HG03469 (cell line): ENCODE measurements around the gene PHF19.

Experiments
- ATAC-seq: cut with Tn5 transposase; IDR thresholded peaks from one replicate; pipeline ENCODE4 v1.9.1; 2021; ENCODE audit warnings: mild to moderate bottlenecking, moderate library complexity, moderate number of reproducible peaks; ENCODE audit not compliant: unreplicated experiment

PHF19 gene

DNA sequence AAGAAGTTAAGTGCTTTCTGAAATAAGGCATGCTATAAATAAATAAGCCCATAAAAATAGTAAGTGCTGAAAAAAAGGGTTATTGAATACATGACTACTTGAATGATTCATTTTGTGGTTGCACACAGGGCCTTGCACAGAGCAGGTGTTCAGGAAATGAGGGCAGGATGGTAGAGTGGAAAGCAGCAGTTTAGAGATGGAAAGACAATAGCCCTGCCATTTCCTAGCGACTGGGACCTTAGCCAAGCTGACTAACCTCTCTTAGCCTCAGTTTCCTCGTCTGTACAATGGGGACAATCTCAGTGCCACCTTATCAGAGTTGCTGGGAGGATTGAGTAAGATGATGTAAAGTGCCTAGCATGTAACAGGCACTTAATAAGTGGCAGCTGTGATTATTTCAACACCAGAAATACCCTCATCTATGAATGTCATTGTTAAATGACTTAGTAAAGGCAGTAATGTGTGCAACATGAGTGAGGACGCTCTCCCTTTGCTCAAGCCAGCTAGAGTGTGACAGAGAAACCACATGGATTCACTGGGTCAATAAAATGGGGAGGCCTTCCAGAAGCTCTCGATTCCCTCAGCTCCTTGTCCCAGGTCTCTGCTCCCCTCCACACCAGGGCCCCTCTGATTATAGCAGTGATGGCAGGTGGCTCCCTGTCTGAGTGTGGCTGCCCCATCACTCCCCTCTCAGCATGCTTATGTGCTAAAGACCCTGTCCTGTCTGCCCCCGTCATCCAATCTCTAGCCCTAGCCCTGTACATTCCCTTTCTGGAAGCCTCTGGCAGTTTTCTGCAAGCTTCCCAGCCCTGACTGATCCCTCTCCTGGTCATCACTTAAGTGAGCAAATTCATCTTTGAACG, 16.0 kb upstream of the PHF19 start:
- ATAC-seq: peak; percentile 47

DNA sequence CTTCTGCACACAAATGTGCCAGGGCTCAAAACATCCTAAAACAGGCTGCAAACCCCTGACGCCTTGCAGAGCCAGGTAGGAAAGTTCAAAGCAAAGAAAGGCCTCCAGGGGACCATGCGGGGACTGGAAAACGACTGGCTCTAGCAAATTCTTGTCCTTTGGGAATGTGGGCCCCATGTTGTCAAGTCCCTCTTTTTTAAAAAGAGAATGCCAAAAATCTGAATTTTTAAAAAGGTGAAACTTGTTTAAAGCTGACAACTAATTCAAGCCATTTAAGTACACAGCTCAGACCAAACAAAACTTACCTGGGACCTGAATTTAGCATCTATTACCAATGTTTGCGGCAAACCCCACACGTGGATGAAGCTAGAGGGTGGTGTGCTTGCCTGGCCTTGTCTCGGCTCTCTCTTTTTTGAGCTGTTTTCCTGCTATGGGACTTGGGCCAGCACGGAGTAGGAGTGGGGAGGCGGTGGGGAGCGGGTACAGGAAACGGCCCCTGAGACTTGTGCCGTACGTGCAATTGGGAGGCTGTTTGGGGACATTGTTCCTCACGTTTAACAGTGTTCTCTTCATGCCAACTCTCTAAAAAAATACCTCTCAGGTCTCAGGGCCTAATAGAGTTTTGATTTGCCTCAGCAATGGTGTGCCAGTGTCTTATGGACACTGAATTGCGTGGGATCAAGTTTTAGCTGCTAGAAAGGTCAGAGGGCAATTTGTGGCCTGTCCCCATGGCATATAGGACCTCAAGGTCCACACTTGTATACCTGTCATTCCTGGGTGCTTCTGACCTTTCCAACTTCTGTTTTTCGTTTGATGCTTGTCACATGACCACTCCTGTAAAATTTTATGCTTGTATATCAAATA, 15.1 kb upstream of the PHF19 start:
- peak; percentile 17 for ATAC-seq

DNA sequence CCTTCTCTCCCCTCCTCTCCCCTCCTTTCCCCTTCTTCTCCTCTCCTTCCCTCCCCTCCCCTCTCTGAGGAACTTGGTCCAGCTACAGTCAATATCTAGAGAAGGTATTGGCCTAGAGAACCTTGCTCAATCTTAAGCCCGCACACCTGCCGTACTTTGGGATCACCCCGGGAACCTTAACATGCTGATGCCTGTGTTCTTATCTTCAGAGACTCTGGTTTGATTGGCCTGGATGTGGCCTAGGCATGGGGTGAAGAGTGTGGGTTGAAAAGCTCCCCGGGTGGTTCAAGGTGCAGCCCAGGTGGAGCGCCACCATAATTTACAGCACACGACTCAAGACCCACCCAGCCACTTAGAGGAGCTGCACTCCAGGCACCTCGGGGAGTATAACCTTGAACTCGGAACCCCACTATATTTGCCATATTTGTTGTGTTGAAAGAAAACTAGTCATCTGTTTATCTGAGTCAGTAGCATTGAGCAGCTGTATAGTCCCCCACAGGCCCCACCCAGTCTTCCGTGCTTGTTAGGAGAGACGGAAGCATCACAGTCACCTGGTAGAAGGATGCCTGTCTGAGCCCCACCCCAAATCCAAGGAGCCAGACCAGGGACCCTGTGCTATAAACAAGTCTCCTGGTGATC, 14.4 kb upstream of the PHF19 start:
- ATAC-seq: no peak

DNA sequence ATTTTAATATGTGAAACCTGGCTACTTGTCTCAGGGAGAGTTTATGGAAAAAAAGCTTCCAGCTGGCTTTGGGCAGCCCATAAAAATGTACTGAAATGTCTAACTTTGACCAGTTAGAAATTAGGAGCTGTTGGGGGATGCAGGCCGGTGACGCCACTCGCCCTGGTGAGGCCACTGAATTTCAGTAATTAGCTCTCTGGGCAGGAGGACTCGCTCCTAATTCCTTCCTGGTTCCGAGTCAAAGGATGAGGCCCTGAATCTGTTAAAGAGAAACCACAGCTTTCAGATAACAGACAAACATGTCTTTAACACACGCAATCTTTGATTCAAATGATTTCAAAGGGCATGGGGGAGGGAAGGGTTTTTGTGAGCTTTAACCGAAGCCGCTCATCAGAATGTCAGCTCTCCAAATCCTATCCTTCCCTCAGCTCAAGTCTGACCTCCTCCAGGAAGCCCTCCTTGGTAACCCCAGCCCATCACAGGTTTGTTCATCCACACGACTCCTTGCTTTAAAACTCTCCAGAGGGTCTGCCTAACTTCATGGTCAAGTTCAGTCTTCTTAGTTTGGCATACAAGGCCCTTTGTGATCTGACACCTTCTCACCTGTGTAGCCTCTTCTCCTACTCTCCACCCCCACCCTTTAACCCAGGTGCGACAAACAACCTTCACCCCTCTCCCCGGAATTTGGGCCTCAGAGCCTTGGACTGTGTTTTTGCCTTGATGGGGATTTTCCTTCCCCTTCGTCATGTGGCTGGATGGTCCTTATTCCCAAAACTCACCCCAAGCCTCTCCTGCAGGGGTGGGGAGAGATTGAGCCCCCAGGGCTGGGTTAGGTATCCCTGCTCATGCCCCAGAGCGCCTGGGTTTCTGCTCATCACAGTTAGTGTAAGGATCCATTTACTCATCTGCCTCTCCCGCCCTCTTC, 13.6 kb upstream of the PHF19 start:
- no peak for ATAC-seq

DNA sequence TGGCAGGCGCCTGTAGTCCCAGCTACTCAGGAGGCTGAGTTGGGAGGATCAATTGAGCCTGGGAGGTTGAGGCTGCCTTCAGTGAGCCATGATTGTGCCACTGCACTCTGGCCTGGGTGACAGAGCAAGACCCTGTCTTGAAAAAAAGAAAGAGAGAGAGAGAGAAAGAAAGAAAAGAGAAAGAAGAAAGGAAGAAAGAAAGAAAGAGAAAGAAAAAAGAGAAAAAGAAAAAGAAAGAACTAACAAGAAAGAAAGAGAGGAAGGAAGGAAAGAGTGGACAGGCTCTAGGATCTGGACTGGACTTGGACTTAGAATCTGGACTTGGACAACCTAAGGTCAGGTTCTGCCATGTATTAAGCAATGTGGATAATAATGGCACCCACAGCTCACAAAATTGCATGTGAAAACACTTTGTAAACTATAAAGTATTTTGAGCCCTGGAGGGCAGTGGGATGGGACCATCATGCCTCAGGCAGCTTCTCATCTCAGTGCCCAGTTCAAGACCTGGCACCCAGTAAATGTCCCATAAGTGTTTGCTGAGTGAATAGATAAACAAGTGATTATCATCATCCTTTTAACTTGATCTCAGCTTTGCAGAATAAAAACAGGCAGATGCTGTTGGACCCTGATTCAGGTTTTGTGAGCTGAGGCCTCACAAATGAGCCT, 12.8 kb upstream of the PHF19 start:
- ATAC-seq: no peak

DNA sequence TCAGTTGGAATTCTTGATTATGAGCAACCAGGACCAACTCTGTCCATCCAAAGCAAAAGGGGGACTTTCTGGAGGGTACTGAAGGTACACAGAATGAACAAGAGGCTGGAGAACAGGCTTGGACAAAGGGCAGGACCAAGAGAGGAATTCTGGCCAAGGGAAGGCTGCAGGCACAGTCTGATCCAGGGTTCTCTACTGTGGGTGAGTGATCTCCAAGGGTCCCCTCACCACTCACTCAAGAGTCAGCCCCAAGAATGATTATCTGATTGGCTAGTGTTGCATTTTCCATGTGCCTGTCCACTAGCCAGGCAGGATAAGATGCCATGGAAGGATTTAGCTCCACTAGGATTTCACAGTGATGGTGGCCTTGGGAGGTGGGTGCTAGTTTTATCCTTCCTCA, 11.6 kb upstream of the PHF19 start:
- no peak for ATAC-seq

DNA sequence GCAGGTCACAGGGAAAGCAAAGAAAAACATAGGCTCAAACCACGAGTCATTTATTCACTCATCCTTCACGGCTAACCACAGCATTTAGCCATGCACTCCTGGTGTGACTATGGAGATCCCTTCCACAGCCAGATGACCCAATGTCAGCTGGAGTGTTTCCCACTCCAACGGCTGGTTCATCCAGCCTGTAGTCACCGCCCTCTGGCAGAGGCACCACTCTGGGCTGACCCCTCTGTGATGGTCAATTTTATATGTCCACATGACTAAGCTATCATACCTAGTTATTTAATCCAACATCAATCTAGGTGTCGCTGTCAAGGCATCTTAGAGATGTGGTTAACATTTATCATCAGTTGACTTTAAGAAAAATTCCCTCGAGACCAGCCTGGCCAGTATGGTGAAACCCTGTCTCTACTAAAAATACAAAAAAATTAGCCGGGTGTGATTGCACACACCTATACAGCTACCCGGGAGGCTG, 9.5 kb upstream of the PHF19 start:
- no peak for ATAC-seq

DNA sequence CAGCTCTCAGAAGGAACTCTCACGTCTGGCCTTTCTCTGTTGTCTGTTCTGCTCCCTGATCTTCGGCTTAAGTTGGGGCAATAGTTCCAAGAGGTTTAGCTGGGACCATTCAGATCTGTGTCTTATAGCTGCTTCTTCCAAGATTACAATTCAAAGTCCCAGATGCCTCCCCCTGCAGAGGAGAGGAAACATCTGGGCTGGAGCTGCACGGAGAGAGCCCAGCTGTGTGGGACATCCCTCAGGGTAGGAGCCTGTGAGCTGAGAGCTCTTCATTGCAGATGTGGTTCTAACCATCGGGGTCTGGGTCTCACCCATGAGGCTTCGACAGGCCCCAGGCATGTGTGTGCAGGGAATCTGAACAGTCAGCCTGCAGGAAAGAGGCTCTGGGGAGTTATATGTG, 9.0 kb upstream of the PHF19 start:
- ATAC-seq: no peak

DNA sequence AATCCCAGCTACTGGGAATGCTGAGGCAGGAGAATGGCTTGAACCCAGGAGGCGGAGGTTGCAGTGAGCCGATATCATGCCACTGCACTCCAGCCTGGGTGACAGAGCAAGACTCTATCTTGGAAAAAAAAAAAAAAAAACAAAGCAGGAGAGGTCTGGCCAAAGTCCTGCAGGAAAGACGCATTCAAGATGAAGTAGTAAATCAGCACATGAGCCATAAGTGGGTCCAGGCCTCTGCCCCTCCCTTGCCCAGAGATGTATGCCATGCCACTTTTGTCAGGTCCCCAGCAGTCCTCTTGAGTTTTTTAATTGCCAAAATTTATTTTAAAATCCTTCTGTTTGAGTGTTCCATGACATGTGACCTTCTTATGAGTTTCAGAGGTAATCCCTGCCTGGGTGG, 8.5 kb upstream of the PHF19 start:
- ATAC-seq: no peak

DNA sequence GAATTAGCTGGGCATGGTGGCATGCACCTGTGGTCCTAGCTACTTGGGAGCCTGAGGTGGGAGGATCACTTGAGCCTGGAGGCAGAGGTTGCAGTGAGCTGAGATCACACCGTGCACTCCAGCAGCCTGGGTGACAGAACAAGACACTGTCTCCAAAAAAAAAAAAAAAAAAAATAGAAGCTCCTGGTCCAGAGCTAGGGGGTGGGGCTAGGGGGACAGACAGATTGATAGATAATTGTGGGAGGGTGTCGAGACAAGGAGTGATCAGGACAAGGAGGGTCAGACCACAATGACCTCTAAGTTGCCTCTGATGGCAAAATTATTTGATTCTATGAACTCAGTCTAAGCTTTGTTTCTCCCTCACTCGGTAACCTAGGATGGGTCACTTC, 6.6 kb upstream of the PHF19 start:
- ATAC-seq: no peak

DNA sequence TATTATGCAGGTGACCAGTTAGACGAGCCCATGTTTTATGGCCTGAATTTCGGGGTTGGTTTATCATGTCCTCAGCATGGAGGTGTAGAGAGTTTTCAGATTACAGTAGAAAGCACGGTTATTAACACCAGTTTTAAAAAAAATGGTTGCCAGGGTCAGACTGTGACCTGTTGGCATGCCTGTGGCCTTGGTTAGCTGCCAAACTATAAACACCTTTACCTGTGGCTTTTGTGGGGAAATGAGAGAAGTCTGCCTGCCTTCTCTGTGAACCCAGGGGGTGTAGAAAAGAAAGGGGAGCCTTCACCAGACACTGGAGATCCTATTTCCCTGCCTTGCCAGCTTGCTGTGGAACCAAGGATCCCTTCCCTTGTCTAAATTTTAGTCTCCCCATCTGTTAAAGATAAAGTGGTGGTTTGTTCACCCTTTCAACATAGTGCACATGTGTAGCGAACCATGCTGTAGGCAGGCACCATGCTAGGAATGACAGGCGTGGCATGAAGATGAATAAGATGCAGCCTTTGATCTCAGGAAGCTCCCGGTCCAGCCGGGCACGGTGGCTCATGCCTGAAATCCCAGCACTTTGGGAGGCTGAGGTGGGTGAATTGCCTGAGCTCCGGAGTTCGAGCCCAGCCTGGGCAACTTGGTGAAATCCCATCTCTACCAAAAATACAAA, 6.1 kb upstream of the PHF19 start:
- ATAC-seq: no peak

DNA sequence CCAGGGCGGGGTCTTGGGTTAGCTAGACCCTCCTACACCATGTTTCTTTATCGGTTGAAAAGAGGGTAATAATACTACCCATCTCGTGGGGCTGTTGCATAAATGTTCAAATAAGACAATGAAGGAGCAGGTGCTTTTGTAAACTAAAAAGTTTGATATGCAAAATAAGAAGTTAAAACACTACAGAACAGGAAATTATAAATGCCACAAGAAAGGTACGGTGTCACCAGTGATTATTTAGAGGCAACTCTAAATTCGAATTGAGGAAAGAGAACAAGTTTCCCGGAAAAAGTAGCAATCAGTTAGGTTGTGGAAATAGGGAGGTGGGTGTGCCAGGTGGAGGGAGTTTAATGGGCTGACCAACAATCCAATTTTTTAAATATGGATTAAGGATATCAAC, 2.5 kb upstream of the PHF19 start:
- no peak for ATAC-seq

DNA sequence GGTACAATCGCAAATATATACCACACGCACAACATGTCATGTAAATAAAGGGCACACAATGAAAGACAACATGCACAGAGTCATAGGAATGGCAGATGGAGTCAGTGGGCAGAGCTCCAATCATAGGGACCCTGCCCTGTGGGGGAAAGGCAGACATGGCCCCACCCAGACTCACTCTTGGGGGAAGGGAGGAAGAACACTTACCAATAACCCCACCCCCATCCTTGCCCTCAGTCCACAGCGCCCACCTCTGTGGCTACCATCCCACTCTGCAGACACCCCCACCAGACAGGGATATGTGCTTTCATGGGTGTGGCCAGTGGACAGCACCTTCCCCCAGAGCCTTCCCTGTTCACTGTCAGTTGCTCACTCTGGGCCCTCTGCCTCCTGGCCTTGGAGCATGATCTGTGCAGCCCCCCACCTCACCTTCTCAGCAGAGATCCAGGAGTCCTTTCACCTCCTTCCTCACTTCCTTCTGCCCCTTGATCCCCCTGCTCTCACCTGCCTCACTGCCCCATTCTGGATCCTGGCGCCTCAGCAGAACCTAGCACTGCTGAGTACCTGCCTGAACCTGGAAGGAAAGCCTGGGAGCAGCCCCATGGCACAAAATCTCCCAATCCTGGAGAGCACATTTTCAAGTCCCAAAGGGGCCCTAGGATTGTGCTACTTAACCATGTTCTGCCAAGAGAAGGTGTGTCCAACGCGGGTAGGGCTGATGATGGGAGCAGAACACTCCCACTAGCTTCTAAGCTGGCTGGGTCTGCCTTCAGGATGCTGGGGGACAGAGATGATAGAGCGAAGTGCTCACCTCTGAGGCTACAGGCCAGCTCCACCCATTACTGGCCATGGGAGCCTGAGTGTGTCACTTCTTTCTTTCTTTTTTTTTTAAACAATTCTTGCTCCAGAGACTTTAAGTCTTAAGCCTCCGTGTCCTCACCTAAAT, 1.5 kb upstream of the PHF19 start:
- no peak for ATAC-seq

DNA sequence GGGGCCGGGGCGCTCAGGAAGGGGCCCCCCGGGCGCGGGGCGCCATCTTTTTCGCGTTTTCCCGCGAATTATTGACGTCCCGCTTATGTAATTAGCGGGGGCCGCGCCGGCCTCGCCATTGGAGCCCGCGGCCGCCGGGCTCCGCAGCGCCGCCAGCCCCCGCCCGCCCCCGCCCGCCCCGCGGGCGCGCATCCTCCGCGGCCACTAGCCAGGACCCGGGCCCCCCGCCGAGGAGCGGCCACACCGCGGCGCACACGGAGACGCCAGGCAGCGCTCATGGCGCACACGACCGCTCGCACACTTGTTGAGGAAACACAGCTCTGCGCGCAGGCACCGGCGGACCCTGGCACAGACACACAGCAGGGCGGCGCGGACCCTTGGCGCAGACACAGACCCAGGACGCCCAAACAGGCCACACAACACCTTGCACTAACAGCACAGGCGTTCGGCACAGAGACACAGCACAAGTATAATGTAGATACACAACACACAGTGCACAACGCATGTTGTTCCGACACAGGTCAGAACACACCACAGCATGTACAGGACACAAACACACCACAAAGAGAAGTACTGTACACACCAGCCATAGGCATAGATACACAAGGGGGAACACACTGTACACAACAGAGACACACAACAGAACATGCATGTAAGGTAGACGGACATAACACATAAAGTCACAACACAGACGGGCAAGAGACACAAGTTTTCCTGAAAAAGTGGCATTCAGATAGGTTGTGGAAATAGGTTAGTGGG, 467 bp upstream of the PHF19 start:
- ATAC-seq: no peak

DNA sequence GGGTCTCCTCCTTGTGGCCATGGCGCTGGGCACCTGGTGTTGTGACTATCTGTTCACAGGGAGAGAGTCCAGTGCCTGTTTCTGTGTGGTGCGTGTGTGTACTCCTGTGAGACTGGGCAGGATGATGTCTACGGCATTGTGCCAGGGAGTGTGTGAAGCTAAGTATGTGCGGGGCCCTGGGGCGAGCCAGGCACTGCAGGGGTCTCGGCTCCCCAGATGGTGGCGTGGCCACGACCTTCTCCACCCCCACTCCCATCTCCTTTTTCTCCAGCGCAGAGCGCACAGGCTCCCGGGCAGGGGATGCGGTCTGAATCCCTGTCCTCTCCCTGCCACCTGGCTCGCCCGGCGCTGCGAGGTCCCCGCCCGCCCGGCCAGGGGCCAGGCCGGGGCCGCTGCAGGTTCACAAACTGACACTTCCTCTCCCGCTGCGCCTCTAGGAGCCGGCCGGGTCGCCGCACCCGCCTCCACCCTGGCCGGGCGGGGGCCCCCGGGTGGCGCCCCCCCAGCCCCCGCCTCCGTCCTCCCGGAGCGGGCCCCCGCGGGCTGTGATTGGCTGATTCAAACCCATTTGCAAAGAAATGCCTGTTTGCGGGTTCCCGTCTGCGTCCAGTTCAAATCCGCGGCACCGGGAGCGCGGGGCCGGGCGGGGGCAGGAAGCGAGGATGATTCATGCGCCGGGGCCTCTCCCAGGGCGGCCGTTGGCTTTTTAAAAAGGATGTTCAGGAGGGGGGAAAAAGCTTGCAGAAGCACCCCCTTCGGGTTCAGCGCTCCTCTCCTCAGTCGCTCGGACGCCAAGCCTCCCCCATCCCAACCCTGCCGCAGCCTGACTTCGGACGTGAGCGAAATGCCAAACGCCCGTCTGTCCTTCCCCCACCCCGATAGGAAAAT, 790 bp downstream of the PHF19 start:
- peak; percentile 30 for ATAC-seq

DNA sequence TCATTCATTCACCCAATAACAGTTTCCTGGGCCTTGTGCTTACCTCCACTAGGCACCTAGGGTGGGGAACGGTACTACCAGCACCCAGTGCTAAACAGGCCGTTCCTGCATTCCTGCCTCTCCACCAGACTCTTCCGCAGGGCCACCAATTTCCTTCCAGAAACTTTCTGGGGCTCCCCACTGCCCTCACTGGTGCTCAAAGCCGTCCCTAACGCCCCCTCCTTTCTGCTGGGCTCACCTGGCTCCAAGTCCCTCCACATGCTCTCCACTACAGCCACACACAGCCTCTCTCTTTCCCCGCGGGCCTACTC, 1.4 kb downstream of the PHF19 start:
- ATAC-seq: peak; percentile 2

DNA sequence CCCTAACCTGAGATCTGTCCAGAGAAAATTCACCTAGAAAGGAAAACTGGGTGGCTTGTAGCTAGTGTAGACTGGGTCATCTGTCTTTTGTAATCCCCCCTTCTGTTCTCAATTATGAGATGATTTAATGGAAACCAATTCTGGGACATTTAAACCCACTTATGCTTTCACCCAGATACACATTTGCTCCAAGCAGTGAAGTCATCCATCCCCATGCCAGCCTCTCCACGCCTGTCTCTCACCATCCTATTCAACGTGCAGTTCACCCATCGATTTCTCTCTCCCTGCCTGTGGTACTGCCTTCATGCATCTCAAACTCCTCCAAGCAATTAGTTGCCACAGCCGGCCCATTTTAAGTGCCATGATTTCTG, 1.8 kb downstream of the PHF19 start:
- no peak for ATAC-seq
